Tibial nerve (tissue), 4 donors: Measurements from ENCODE around the gene ZNF804B. TPM values are rescaled to one million over a fixed set of nuclear protein-coding genes. Genes with fewer than 3 reads are reported as not detected.
"Not testable (repeated sequence)": the region's sequence is repeated elsewhere in the genome, so short reads cannot be mapped to it uniquely, and the experiment has no call there.

Experiments
- DNase-seq, 2 donors: peaks; one replicate each; pipeline ENCODE4 v3.0.0-alpha.2; 2019; ENCODE audit warnings: low spot score in 2 of 2
- H3K27ac ChIP-seq, 4 donors: fragments of 200-600 bp; sonication (generic) in 3 of 4; one replicate each; pipeline ENCODE4 v1.5.1; 2017 to 2019; ENCODE audit warnings: mild to moderate bottlenecking in 1 of 4
- H3K27me3 ChIP-seq, 2 donors: fragments of 200-600 bp; sonication (generic) in 1 of 2; one replicate each; pipeline versions ENCODE4 v1.5.1 to v1.6.0; 2017 to 2019
- H3K36me3 ChIP-seq, 3 donors: fragments of 200-600 bp; sonication (generic); one replicate each; pipeline ENCODE4 v1.5.1; 2018 to 2019
- H3K4me1 ChIP-seq, 4 donors: fragments of 200-600 bp; sonication (generic) in 3 of 4; one replicate each; pipeline ENCODE4 v1.5.1; 2017 to 2019
- H3K4me3 ChIP-seq, 4 donors: fragments of 200-600 bp; sonication (generic) in 3 of 4; one replicate each; pipeline ENCODE4 v1.5.1; 2017 to 2019; ENCODE audit warnings: mild to moderate bottlenecking in 1 of 4, moderate library complexity in 1 of 4
- H3K9me3 ChIP-seq, 4 donors: fragments of 200-600 bp; sonication (generic) in 3 of 4; one replicate each; pipeline ENCODE4 v1.5.1; 2017 to 2019
- EP300 ChIP-seq, 2 donors: sonication (generic); formaldehyde crosslinking; IDR thresholded peaks; one replicate each; pipeline ENCODE4 v1.6.1; 2017; ENCODE audit warnings: antibody characterized with exemption in 2 of 2, mild to moderate bottlenecking in 1 of 2
- POLR2A ChIP-seq, 2 donors: fragments of 450-650 bp; IDR thresholded peaks; one replicate each; pipeline ENCODE4 v1.6.1; 2017; ENCODE audit warnings: antibody characterized with exemption in 2 of 2, mild to moderate bottlenecking in 2 of 2, moderate library complexity in 2 of 2
- WGBS, 2 donors: methylation state at CpG; one replicate each; pipeline ENCODE4 v1.1.5; 2018; 5-methylcytosine and 5-hydroxymethylcytosine counted together
- total RNA-seq, 4 donors: library from RNA; depleted of rRNA; stranded (reverse); fragments of >200 nt; gene quantifications; one replicate each; pipeline ENCODE4 v1.1.0, GENCODE V29; 2016
- TF ChIP-seq, protein P1 (sequence below), 5 experiments: fragments of 200-600 bp in 3 of 5; fragments of 450-650 bp in 2 of 5; sonication (generic) in 3 of 5; IDR thresholded peaks; one replicate each; pipeline ENCODE4 v1.5.1; 2016 to 2019; ENCODE audit warnings: antibody characterized with exemption in 5 of 5, mild to moderate bottlenecking in 3 of 5, moderate library complexity in 2 of 5

Gene ZNF804B
- total RNA-seq, 4 donors from 2014 or later = 0.21 to 0.22 TPM; not detected in 2

DNA sequence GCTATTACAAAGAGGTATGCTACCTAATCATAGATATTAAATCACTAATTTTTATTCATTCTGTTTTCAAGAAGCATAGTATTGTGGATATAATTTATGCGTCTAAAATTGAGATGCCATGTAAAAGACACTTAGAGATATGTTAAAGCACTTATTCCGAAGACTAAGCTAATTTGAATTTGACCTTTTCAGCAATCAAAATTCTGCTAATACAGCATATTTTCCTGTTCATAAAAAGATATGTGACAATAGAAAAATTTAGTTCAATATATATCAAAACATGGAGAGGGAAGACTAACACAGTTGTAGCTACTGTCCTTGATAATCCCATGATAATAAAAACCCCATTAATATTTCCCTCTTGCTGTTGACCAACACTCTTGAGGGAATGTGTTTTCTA, 422.6 kb downstream of the ZNF804B start:
- Histone ChIP-seq H3K4me1 (no peaks in the 10 kb centered on the region), H3K27me3 (no peaks in the 10 kb centered on the region), H3K27ac (no peak overlapping the region), H3K36me3 (no peaks in the 10 kb centered on the region), H3K4me3 (no peak overlapping the region), H3K9me3 (peaks cover 0 to 7% (median 0%) of the 10 kb centered on the region in 4 donors)
- TF ChIP-seq, protein P1, sequence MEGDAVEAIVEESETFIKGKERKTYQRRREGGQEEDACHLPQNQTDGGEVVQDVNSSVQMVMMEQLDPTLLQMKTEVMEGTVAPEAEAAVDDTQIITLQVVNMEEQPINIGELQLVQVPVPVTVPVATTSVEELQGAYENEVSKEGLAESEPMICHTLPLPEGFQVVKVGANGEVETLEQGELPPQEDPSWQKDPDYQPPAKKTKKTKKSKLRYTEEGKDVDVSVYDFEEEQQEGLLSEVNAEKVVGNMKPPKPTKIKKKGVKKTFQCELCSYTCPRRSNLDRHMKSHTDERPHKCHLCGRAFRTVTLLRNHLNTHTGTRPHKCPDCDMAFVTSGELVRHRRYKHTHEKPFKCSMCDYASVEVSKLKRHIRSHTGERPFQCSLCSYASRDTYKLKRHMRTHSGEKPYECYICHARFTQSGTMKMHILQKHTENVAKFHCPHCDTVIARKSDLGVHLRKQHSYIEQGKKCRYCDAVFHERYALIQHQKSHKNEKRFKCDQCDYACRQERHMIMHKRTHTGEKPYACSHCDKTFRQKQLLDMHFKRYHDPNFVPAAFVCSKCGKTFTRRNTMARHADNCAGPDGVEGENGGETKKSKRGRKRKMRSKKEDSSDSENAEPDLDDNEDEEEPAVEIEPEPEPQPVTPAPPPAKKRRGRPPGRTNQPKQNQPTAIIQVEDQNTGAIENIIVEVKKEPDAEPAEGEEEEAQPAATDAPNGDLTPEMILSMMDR (IDR thresholded peaks at IDR 0.05) = no peak
- TF ChIP-seq EP300 (IDR thresholded peaks at IDR 0.05) (no peak), POLR2A (IDR thresholded peaks at IDR 0.05) (no peak)
- no peak for DNase-seq
- 88 to 94% methylated on average over 2 of the region's 2 CpGs for WGBS, 2 donors

DNA sequence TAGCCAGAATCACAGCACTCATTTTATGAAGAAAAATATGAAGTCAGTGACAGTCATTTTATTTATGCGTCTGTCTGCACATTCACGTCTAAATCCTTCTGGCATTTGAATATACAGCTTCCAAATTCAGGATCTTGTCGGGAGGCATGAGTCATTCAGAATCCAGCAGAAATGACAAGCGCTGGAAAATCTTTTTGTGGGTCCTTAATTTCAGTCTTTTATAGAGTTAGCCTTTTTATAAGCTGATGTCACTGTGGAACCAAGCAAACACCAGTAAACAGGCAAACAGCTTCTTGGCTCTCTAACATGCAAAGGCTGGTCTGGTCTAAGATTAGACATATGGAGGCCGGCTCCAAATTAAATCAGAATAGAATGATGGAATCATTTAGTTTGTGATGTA, 424.2 kb downstream of the ZNF804B start:
- no peak for DNase-seq
- peaks cover 0 to 7% (median 0%) of the 10 kb centered on the region in 4 donors for H3K9me3 ChIP-seq
- 35 to 45% methylated on average over 5 of the region's 5 CpGs for WGBS, 2 donors
- H3K27ac ChIP-seq = no peak overlapping the region
- H3K4me1 ChIP-seq = no peaks in the 10 kb centered on the region
- no peaks in the 10 kb centered on the region for H3K36me3 ChIP-seq
- no peak overlapping the region for H3K4me3 ChIP-seq
- no peaks in the 10 kb centered on the region for H3K27me3 ChIP-seq
- TF ChIP-seq POLR2A (IDR thresholded peaks at IDR 0.05) (no peak), EP300 (IDR thresholded peaks at IDR 0.05) (no peak)
- TF ChIP-seq, protein P1 (IDR thresholded peaks at IDR 0.05) = no peak

DNA sequence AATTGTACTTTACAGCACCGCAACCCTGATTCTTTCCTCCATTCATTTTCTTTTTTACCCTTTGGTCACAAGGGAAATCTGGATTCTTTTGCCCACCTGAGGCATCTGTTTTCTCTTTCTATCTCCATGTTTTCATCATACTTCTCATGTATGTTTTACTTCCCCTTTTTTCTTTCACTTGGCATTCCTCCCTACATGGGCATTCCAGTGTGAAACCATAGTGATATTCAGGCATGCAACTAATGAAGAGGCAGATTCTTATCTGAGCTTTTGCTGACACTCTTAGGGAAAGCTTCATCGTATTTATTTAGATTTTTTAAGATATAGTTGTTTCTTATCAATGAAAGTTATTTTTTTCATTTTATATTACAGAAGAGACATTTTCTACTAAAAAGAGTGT, 441.3 kb downstream of the ZNF804B start:
- H3K27me3 ChIP-seq = no peaks in the 10 kb centered on the region
- TF ChIP-seq, protein P1 (IDR thresholded peaks at IDR 0.05) = no peak
- TF ChIP-seq EP300 (IDR thresholded peaks at IDR 0.05) (no peak), POLR2A (IDR thresholded peaks at IDR 0.05) (no peak)
- H3K36me3 ChIP-seq = no peaks in the 10 kb centered on the region
- no peaks in the 10 kb centered on the region for H3K9me3 ChIP-seq
- no peak for DNase-seq
- WGBS, 2 donors = 69 to 76% methylated on average over 2 of the region's 2 CpGs
- peaks cover 0 to 9% (median 0%) of the 10 kb centered on the region in 4 donors for H3K4me1 ChIP-seq
- no peak overlapping the region for H3K4me3 ChIP-seq
- no peak overlapping the region for H3K27ac ChIP-seq

DNA sequence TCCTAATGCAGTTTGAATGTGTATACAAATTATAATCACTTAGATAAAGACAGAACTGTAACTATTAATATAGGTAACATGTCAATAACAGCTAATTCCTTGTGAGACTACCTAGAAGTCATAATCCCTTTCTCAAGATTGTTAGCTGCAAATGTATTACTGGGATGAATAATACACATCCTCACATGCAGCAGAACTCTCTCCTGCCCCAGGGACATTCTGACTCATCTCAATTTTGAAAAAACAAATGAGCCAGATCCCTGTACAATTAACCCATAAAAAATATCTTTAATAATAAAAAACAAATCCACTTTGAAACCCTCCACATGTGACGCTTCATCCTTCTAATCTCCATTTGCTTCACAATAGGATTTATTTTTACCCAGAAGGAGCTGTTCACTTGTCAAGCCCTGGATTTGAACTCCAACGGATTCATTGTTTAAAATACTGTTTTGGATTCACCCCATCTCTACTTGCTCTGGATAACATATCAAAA, 464.4 kb downstream of the ZNF804B start:
- H3K4me3 ChIP-seq = no peak overlapping the region
- no peaks in the 10 kb centered on the region for H3K27me3 ChIP-seq
- no peak overlapping the region for H3K27ac ChIP-seq
- DNase-seq = no peak
- no peaks in the 10 kb centered on the region for H3K4me1 ChIP-seq
- H3K36me3 ChIP-seq = no peaks in the 10 kb centered on the region
- H3K9me3 ChIP-seq = peaks cover 0 to 3% (median 0%) of the 10 kb centered on the region in 4 donors
- WGBS, 2 donors = 23 to 26% methylated on average over 2 of the region's 2 CpGs
- TF ChIP-seq, protein P1 (IDR thresholded peaks at IDR 0.05) = no peak
- no peak for TF ChIP-seq EP300 (IDR thresholded peaks at IDR 0.05)

DNA sequence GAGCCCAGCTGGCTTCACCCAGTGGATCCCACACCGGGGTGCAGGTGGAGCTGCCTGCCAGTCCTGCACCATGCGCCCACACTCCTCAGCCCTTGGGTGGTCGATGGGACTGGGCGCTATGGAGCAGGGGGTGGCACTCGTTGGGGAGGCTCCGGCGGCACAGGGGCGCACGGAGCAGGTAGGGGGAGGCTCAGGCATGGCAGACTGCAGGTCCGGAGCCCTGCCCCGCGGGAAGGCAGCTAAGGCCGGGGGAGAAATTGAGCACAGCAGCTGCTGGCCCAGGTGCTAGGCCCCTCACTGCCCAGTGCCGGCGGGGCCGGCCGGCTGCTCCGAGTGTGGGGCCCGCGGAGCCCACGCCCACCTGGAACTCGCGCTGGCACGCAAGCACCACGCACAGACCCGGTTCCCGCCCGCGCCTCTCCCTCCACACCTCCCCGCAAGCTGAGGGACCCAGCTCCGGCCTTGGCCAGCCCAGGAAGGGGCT, 469.2 kb downstream of the ZNF804B start:
- not testable (repeated sequence) for H3K4me1 ChIP-seq, H3K4me3 ChIP-seq, H3K36me3 ChIP-seq, H3K9me3 ChIP-seq, H3K27me3 ChIP-seq, H3K27ac ChIP-seq, DNase-seq
- WGBS, 2 donors = 97 to 98% methylated on average over 26 to 31 of the region's 31 CpGs

DNA sequence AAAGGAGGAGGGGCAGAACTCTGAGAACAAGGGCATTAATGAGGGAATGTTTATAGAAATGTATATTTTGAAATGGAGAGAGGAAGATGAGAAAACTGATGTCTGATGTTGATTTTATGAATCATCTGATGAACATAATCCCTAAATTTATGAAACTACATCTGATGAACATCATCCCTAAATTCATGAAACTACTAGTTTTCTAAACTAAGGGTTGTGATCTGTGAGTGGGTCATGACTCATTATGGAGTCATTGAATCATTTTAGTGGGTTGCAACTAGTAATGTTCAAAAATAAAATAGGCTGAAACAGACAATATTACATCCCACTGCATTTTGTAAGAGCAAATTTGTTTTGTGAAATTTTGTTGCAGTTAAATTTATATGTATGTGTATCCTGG, 478.7 kb downstream of the ZNF804B start:
- no peak for DNase-seq
- Histone ChIP-seq H3K4me1 (no peaks in the 10 kb centered on the region), H3K27ac (no peak overlapping the region), H3K4me3 (no peak overlapping the region), H3K9me3 (no peaks in the 10 kb centered on the region), H3K27me3 (no peaks in the 10 kb centered on the region), H3K36me3 (no peaks in the 10 kb centered on the region)
- TF ChIP-seq EP300 (IDR thresholded peaks at IDR 0.05) = no peak
- TF ChIP-seq, protein P1 (IDR thresholded peaks at IDR 0.05) = no peak
- no peak for TF ChIP-seq POLR2A (IDR thresholded peaks at IDR 0.05)
